Measurements from ENCODE around the gene INAFM2. TPM values are rescaled to one million over a fixed set of nuclear protein-coding genes. Genes with fewer than 3 reads are reported as not detected.

The INAFM2 gene
- polyA plus RNA-seq, 3 donors, result 5.1 to 19.6 (median 8.3) TPM

- H3K9ac ChIP-seq (ENCODE audit: insufficient read depth, low read length, poor library complexity, severe bottlenecking), result no peak overlapping the region
- H3K4me3 ChIP-seq (replicated peaks in 1 of 3; ENCODE audit: low read depth in 2 of 3, low read length in 3 of 3), result no peak overlapping the region
- WGBS (ENCODE audit: insufficient coverage), result 100% methylated on average over 4 of the region's 5 CpGs
- Mint-ChIP-seq H3K9me3 (no peaks in the 10 kb centered on the region), H3K27ac (peak overlapping the region in 2 of 7 donors; percentile 38 to 64), H3K4me3 (no peak overlapping the region), H3K4me1 (peaks cover 11% of the 10 kb centered on the region), H3K27me3 (ENCODE audit: low read depth in 3 of 3) (peaks cover 9 to 15% (median 15%) of the 10 kb centered on the region in 3 donors), H3K36me3 (peaks cover 0 to 2% of the 10 kb centered on the region in 2 donors)
- no peaks in the 10 kb centered on the region for H3K79me2 ChIP-seq (ENCODE audit: insufficient read depth, low read length)
- H3K36me3 ChIP-seq (replicated peaks in 1 of 2; ENCODE audit: control insufficient read depth in 1 of 2, insufficient read depth in 2 of 2, low read length in 2 of 2), result no peaks in the 10 kb centered on the region
- peaks cover 4% of the 10 kb centered on the region for H4K20me1 ChIP-seq (ENCODE audit: insufficient read depth, low read length)
- no peaks in the 10 kb centered on the region for H3K9me3 ChIP-seq (replicated peaks in 1 of 2; ENCODE audit: control insufficient read depth in 1 of 2, insufficient read depth in 1 of 2, low read length in 2 of 2)
- peaks cover 11 to 13% of the 10 kb centered on the region in 2 donors for H3K4me1 ChIP-seq (ENCODE audit: control insufficient read depth in 1 of 2, insufficient read depth in 2 of 2, low read length in 2 of 2)
- H3K4me2 ChIP-seq (replicated peaks; ENCODE audit: extremely low read depth, low read length, poor library complexity, severe bottlenecking), result no peak overlapping the region
- no peak for DNase-seq
- H3K27me3 ChIP-seq (ENCODE audit: control insufficient read depth in 2 of 2, insufficient read depth in 2 of 2, low read length in 2 of 2), result peaks cover 0 to 2% of the 10 kb centered on the region in 2 donors
- intact Hi-C loops (cut with micrococcal nuclease), result no loop called here
- TF ChIP-seq CTCF (IDR thresholded peaks at IDR 0.05), result no peak
- no peak overlapping the region for H3K27ac ChIP-seq (ENCODE audit: low read depth in 1 of 2, low read length in 2 of 2)
- no peak overlapping the region for H2AFZ ChIP-seq (ENCODE audit: insufficient read depth, low read depth, low read length, poor library complexity, severe bottlenecking)
Measured at GRCh38 chr15:40353697-40354096, 30.2 kb downstream of the INAFM2 start.

GRCh38 chr15:40354408-40355171, 31.1 kb downstream of the INAFM2 start:
- H3K79me2 ChIP-seq (ENCODE audit: insufficient read depth, low read length), result no peaks in the 10 kb centered on the region
- peaks cover 0 to 10% of the 10 kb centered on the region in 2 donors for H3K27me3 ChIP-seq (ENCODE audit: control insufficient read depth in 2 of 2, insufficient read depth in 2 of 2, low read length in 2 of 2)
- 54% methylated on average over 5 of the region's 9 CpGs for WGBS (ENCODE audit: insufficient coverage)
- Mint-ChIP-seq H3K36me3 (peaks cover 0 to 2% of the 10 kb centered on the region in 2 donors), H3K27ac (no peak overlapping the region), H3K4me3 (no peak overlapping the region), H3K4me1 (peaks cover 15% of the 10 kb centered on the region), H3K9me3 (no peaks in the 10 kb centered on the region), H3K27me3 (ENCODE audit: low read depth in 3 of 3) (peaks cover 8 to 19% (median 16%) of the 10 kb centered on the region in 3 donors)
- H3K27ac ChIP-seq (ENCODE audit: low read depth in 1 of 2, low read length in 2 of 2), result no peak overlapping the region
- H3K4me2 ChIP-seq (replicated peaks; ENCODE audit: extremely low read depth, low read length, poor library complexity, severe bottlenecking), result no peak overlapping the region
- H4K20me1 ChIP-seq (ENCODE audit: insufficient read depth, low read length), result peaks cover 11% of the 10 kb centered on the region
- H3K9ac ChIP-seq (ENCODE audit: insufficient read depth, low read length, poor library complexity, severe bottlenecking), result no peak overlapping the region
- intact Hi-C loops (cut with micrococcal nuclease), result no loop called here
- no peak overlapping the region for H3K4me3 ChIP-seq (replicated peaks in 1 of 3; ENCODE audit: low read depth in 2 of 3, low read length in 3 of 3)
- H3K9me3 ChIP-seq (replicated peaks in 1 of 2; ENCODE audit: control insufficient read depth in 1 of 2, insufficient read depth in 1 of 2, low read length in 2 of 2), result no peaks in the 10 kb centered on the region
- no peaks in the 10 kb centered on the region for H3K36me3 ChIP-seq (replicated peaks in 1 of 2; ENCODE audit: control insufficient read depth in 1 of 2, insufficient read depth in 2 of 2, low read length in 2 of 2)
- no peak for DNase-seq
- no peak for TF ChIP-seq CTCF (IDR thresholded peaks at IDR 0.05)
- no peak overlapping the region for H2AFZ ChIP-seq (ENCODE audit: insufficient read depth, low read depth, low read length, poor library complexity, severe bottlenecking)
- H3K4me1 ChIP-seq (ENCODE audit: control insufficient read depth in 1 of 2, insufficient read depth in 2 of 2, low read length in 2 of 2), result peaks cover 14 to 19% of the 10 kb centered on the region in 2 donors

All from CD14-positive monocyte (primary cell).